ENCODE data around the gene OVCA2. TPM values are rescaled to one million over a fixed set of nuclear protein-coding genes. Genes with fewer than 3 reads are reported as not detected.

Gene OVCA2
- total RNA-seq, 1 donor from 2014 or later, result 25.6 TPM

GRCh38 chr17:2058586-2059546 lies 17.0 kb downstream of the OVCA2 start:
- TF ChIP-seq CTCF (conservative IDR thresholded peaks at IDR 0.05), result peak; percentile 65
- Mint-ChIP-seq H3K4me3 (no peak overlapping the region), H3K9me3 (no peaks in the 10 kb centered on the region), H3K4me1 (peaks cover 11% of the 10 kb centered on the region), H3K27ac (ENCODE audit: unreplicated experiment) (no peak overlapping the region), H3K27me3 (ENCODE audit: low read depth) (peaks cover 68% of the 10 kb centered on the region), H3K36me3 (ENCODE audit: low read depth) (peaks cover 15% of the 10 kb centered on the region)
- DNase-seq (ENCODE audit: low read depth, low spot score), result peak; percentile 39

- TF ChIP-seq CTCF (conservative IDR thresholded peaks at IDR 0.05), result no peak
- no peak overlapping the region for H3K27ac Mint-ChIP-seq (ENCODE audit: unreplicated experiment)
- DNase-seq (ENCODE audit: low read depth, low spot score), result no peak
- no peaks in the 10 kb centered on the region for H3K9me3 Mint-ChIP-seq
- peak overlapping the region; percentile 57 for H3K4me3 Mint-ChIP-seq
- H3K4me1 Mint-ChIP-seq, result peaks cover 15% of the 10 kb centered on the region
- peaks cover 59% of the 10 kb centered on the region for H3K27me3 Mint-ChIP-seq (ENCODE audit: low read depth)
- H3K36me3 Mint-ChIP-seq (ENCODE audit: low read depth), result peaks cover 15% of the 10 kb centered on the region
Observed at GRCh38 chr17:2059547-2060384, 17.9 kb downstream of the OVCA2 start.

- peaks cover 17% of the 10 kb centered on the region for H3K36me3 Mint-ChIP-seq (ENCODE audit: low read depth)
- no peak for DNase-seq (ENCODE audit: low read depth, low spot score)
- H3K4me1 Mint-ChIP-seq, result peaks cover 17% of the 10 kb centered on the region
- H3K27me3 Mint-ChIP-seq (ENCODE audit: low read depth), result peaks cover 56% of the 10 kb centered on the region
- TF ChIP-seq CTCF (conservative IDR thresholded peaks at IDR 0.05), result no peak
- no peaks in the 10 kb centered on the region for H3K9me3 Mint-ChIP-seq
- no peak overlapping the region for H3K27ac Mint-ChIP-seq (ENCODE audit: unreplicated experiment)
- peak overlapping the region; percentile 44 for H3K4me3 Mint-ChIP-seq
Observed at GRCh38 chr17:2060385-2060658, 18.5 kb downstream of the OVCA2 start.

- H3K9me3 Mint-ChIP-seq, result no peaks in the 10 kb centered on the region
- TF ChIP-seq CTCF (conservative IDR thresholded peaks at IDR 0.05), result no peak
- no peak for DNase-seq (ENCODE audit: low read depth, low spot score)
- peaks cover 56% of the 10 kb centered on the region for H3K27me3 Mint-ChIP-seq (ENCODE audit: low read depth)
- peaks cover 17% of the 10 kb centered on the region for H3K4me1 Mint-ChIP-seq
- peaks cover 17% of the 10 kb centered on the region for H3K36me3 Mint-ChIP-seq (ENCODE audit: low read depth)
- no peak overlapping the region for H3K27ac Mint-ChIP-seq (ENCODE audit: unreplicated experiment)
- H3K4me3 Mint-ChIP-seq, result peak overlapping the region; percentile 44
Observed at GRCh38 chr17:2060681-2061440, 19.0 kb downstream of the OVCA2 start.

- no peak for DNase-seq (ENCODE audit: low read depth, low spot score)
- no peaks in the 10 kb centered on the region for H3K9me3 Mint-ChIP-seq
- peaks cover 23% of the 10 kb centered on the region for H3K4me1 Mint-ChIP-seq
- TF ChIP-seq CTCF (conservative IDR thresholded peaks at IDR 0.05), result no peak
- no peak overlapping the region for H3K27ac Mint-ChIP-seq (ENCODE audit: unreplicated experiment)
- peaks cover 17% of the 10 kb centered on the region for H3K36me3 Mint-ChIP-seq (ENCODE audit: low read depth)
- H3K4me3 Mint-ChIP-seq, result no peak overlapping the region
- H3K27me3 Mint-ChIP-seq (ENCODE audit: low read depth), result peaks cover 51% of the 10 kb centered on the region
Observed at GRCh38 chr17:2061441-2061958, 19.7 kb downstream of the OVCA2 start.
